ENCODE data around the gene PINK1. TPM values are rescaled to one million over a fixed set of nuclear protein-coding genes. Genes with fewer than 3 reads are reported as not detected.

The PINK1 gene
- total RNA-seq, 1 experiment from 2014 or later, result 48.6 TPM

- Histone ChIP-seq H3F3A (ENCODE audit: insufficient read depth, low read depth) (peaks cover 14% of the 10 kb centered on the region; the same call in 1 of the 2 replicates), H3K27me3 (ENCODE audit: insufficient read depth, low read depth) (no peaks in the 10 kb centered on the region), H3K4me1 (replicated peaks; ENCODE audit: insufficient read depth) (peaks cover 9% of the 10 kb centered on the region), H3K4me3 (no peak overlapping the region), H3K36me3 (ENCODE audit: low read depth) (no peaks in the 10 kb centered on the region), H3K9me2 (ENCODE audit: insufficient read depth) (no peaks in the 10 kb centered on the region), H3K79me2 (ENCODE audit: low read depth) (peaks cover 35% of the 10 kb centered on the region), H4K20me1 (ENCODE audit: insufficient read depth) (no peaks in the 10 kb centered on the region), H3K27ac (0 out of 2 replicates have a peak overlapping the region, but pooled peaks have one; percentile 32), H2AFZ (no peak overlapping the region), H3K9me3 (ENCODE audit: insufficient read depth, low read depth) (no peaks in the 10 kb centered on the region), H3K4me2 (no peak overlapping the region)
- DNase-seq, result peak in 1 of 2 experiments; percentile 61
- TF ChIP-seq EZH2 (IDR thresholded peaks at IDR 0.05; ENCODE audit: low read depth), result no peak
- TF ChIP-seq CTCF (conservative IDR thresholded peaks at IDR 0.05), result no peak
- ChIA-PET CTCF (no interaction called here), POLR2A (ENCODE audit: unreplicated experiment) (no interaction called here)
- BruUV-seq (replicated peaks), result no TSS peak
- intact Hi-C loops (cut with micrococcal nuclease; ENCODE audit: unreplicated experiment), result no loop called here
Observed at GRCh38 chr1:20587661-20588053, 45.6 kb upstream of the PINK1 start.

GRCh38 chr1:20588634-20589225 is 44.5 kb upstream of the PINK1 start, which contains the start of gene CDA:
TSS of gene CDA (plus strand) at chr1:20589097. CDS start at chr1:20589130, 33 bp downstream.
- peak within 1 kb of the TSS; percentile 72 for H2AFZ ChIP-seq
- H3K79me2 ChIP-seq (ENCODE audit: low read depth), result peaks cover 35% of the 10 kb centered on the region
- H3K4me2 ChIP-seq, result peak within 1 kb of the TSS; percentile 93
- H3K27me3 ChIP-seq (ENCODE audit: insufficient read depth, low read depth), result no peaks in the 10 kb centered on the region
- CTCF ChIA-PET, result interaction anchor here (0.7 to 1.2 kb wide), 2 partner anchors 31 to 46 kb away, joined by 7 to 8 read pairs; no protein-coding TSS in a partner anchor
- peaks cover 9% of the 10 kb centered on the region for H3K4me1 ChIP-seq (replicated peaks; ENCODE audit: insufficient read depth)
- H3K4me3 ChIP-seq, result peak within 1 kb of the TSS; percentile 76
- TF ChIP-seq EZH2 (IDR thresholded peaks at IDR 0.05; ENCODE audit: low read depth) (no peak), CTCF (conservative IDR thresholded peaks at IDR 0.05) (no peak)
- no peaks in the 10 kb centered on the region for H3K9me3 ChIP-seq (ENCODE audit: insufficient read depth, low read depth)
- POLR2A ChIA-PET (ENCODE audit: unreplicated experiment), result interaction anchor here (0.5 to 1.3 kb wide), 7 partner anchors 15 to 602 kb away, joined by 3 to 20 read pairs (median 3); no protein-coding TSS in a partner anchor
- peak within 1 kb of the TSS; percentile 45 for H3K27ac ChIP-seq
- DNase-seq, result peak; percentile 75 to 84
- H3F3A ChIP-seq (ENCODE audit: insufficient read depth, low read depth), result peaks cover 14% of the 10 kb centered on the region; the same call in 1 of the 2 replicates
- no peaks in the 10 kb centered on the region for H3K9me2 ChIP-seq (ENCODE audit: insufficient read depth)
- H3K36me3 ChIP-seq (ENCODE audit: low read depth), result no peaks in the 10 kb centered on the region
- intact Hi-C loops (cut with micrococcal nuclease; ENCODE audit: unreplicated experiment), result loop anchor here (1.0 kb wide), 1 partner anchor 24 kb away; no protein-coding TSS in a partner anchor
- no peaks in the 10 kb centered on the region for H4K20me1 ChIP-seq (ENCODE audit: insufficient read depth)
- BruUV-seq (replicated peaks), result no TSS peak

- BruUV-seq (replicated peaks), result TSS peak; percentile 53
- Histone ChIP-seq H3K27me3 (ENCODE audit: insufficient read depth, low read depth) (no peaks in the 10 kb centered on the region), H3K4me3 (peak overlapping the region; percentile 76), H3K9me2 (ENCODE audit: insufficient read depth) (no peaks in the 10 kb centered on the region), H3K4me1 (replicated peaks; ENCODE audit: insufficient read depth) (peaks cover 9% of the 10 kb centered on the region), H3K36me3 (ENCODE audit: low read depth) (no peaks in the 10 kb centered on the region), H3K27ac (peak overlapping the region; percentile 45), H3K9me3 (ENCODE audit: insufficient read depth, low read depth) (no peaks in the 10 kb centered on the region), H3K4me2 (peak overlapping the region; percentile 93), H4K20me1 (ENCODE audit: insufficient read depth) (no peaks in the 10 kb centered on the region), H3K79me2 (ENCODE audit: low read depth) (peaks cover 35% of the 10 kb centered on the region), H2AFZ (peak overlapping the region; percentile 72), H3F3A (ENCODE audit: insufficient read depth, low read depth) (peaks cover 14% of the 10 kb centered on the region; the same call in 1 of the 2 replicates)
- DNase-seq, result no peak
- ChIA-PET CTCF (interaction anchor here (0.7 to 1.2 kb wide), 2 partner anchors 11 to 45 kb away, joined by 3 to 8 read pairs; no protein-coding TSS in a partner anchor), POLR2A (ENCODE audit: unreplicated experiment) (interaction anchor here (0.6 to 1.3 kb wide), 6 partner anchors 24 to 465 kb away, joined by 3 to 20 read pairs (median 3); no protein-coding TSS in a partner anchor)
- intact Hi-C loops (cut with micrococcal nuclease; ENCODE audit: unreplicated experiment), result loop anchor here (1.0 kb wide), 1 partner anchor 23 kb away; no protein-coding TSS in a partner anchor
- TF ChIP-seq EZH2 (IDR thresholded peaks at IDR 0.05; ENCODE audit: low read depth) (no peak), CTCF (conservative IDR thresholded peaks at IDR 0.05) (no peak)
Observed at GRCh38 chr1:20589331-20590278, 43.7 kb upstream of the PINK1 start.
